A549 (cell line): ENCODE results near the gene PIK3R2.

Experiments
- CHD2 ChIP-seq: fragments of 150-350 bp; IDR thresholded peaks from 2 replicates; pipeline ENCODE4 v1.6.1; 2014; ENCODE audit warnings: low read length; ENCODE audit not compliant: partially characterized antibody
- ELK1 ChIP-seq: fragments of 150-350 bp; IDR thresholded peaks from 2 replicates; pipeline ENCODE4 v1.6.1; 2014; ENCODE audit warnings: low read depth, mild to moderate bottlenecking, low read length
- EP300 ChIP-seq, 2 experiments: fragments of >200 bp; sonication (Bioruptor Twin); formaldehyde crosslinking; IDR thresholded peaks; 2 replicates in 1 of 2; 3 replicates in 1 of 2; pipeline ENCODE4 v1.6.1; 2016 to 2017
- HOXB5 ChIP-seq: fragments of 250-450 bp; sonication (Bioruptor Pico); IDR thresholded peaks from 2 replicates; pipeline ENCODE4 v1.5.0; 2020; ENCODE audit warnings: mild to moderate bottlenecking, moderate library complexity
- JUNB ChIP-seq: fragments of >200 bp; sonication (Bioruptor Twin); formaldehyde crosslinking; IDR thresholded peaks from 2 replicates; pipeline ENCODE4 v1.6.1; 2016
- MYC ChIP-seq: IDR thresholded peaks from 2 replicates; pipeline ENCODE4 v1.6.1; 2012; ENCODE audit warnings: mild to moderate bottlenecking, inconsistent platforms, low read length, improper control_type of control experiment, borderline replicate concordance
- NR3C1 ChIP-seq: fragments of >200 bp; sonication (Bioruptor Twin); formaldehyde crosslinking; IDR thresholded peaks from 3 replicates; pipeline ENCODE4 v1.6.1; 2017
- PHF8 ChIP-seq: fragments of 200-600 bp; sonication (generic); IDR thresholded peaks from 2 replicates; pipeline ENCODE4 v1.6.1; 2016; ENCODE audit warnings: low read depth, mild to moderate bottlenecking, antibody characterized with exemption, moderate library complexity, borderline replicate concordance
- POLR2A ChIP-seq: IDR thresholded peaks from 2 replicates; pipeline ENCODE4 v1.6.1; 2012; ENCODE audit warnings: mild to moderate bottlenecking, low read length
- RAD21 ChIP-seq, 2 experiments: fragments of >200 bp in 1 of 2; sonication (Bioruptor Twin) in 1 of 2; formaldehyde crosslinking in 1 of 2; IDR thresholded peaks in 1 of 2; conservative IDR thresholded peaks in 1 of 2; 2 replicates in 1 of 2; 3 replicates in 1 of 2; pipeline ENCODE4 v1.6.1; 2012 to 2018; ENCODE audit warnings: inconsistent platforms in 1 of 2
- REST ChIP-seq: fragments of 200-600 bp; sonication (generic); IDR thresholded peaks from 2 replicates; pipeline ENCODE4 v1.6.1; 2016; ENCODE audit warnings: antibody characterized with exemption, mild to moderate bottlenecking, moderate library complexity
- TF ChIP-seq, protein P1 (sequence below): fragments of >200 bp; sonication (Bioruptor Twin); formaldehyde crosslinking; IDR thresholded peaks from 3 replicates; pipeline ENCODE4 v1.5.1; 2016
- TF ChIP-seq, protein P2 (sequence below): IDR thresholded peaks from 2 replicates; pipeline ENCODE4 v1.6.1; 2012

GRCh38 chr19:18176367-18177310, 23.7 kb downstream of the PIK3R2 start:
- TF ChIP-seq NR3C1 (no peak), EP300 (IDR thresholded peaks at IDR 0.05) (no peak), ELK1 (no peak), POLR2A (no peak), JUNB (no peak), HOXB5 (CRISPR knock-in tag) (no peak), RAD21 (conservative IDR thresholded peaks at IDR 0.05 in 1 of 2, IDR thresholded peaks at IDR 0.05 in 1 of 2) (no peak), REST (no peak), MYC (no peak), CHD2 (no peak), PHF8 (no peak)
- TF ChIP-seq, protein P1, sequence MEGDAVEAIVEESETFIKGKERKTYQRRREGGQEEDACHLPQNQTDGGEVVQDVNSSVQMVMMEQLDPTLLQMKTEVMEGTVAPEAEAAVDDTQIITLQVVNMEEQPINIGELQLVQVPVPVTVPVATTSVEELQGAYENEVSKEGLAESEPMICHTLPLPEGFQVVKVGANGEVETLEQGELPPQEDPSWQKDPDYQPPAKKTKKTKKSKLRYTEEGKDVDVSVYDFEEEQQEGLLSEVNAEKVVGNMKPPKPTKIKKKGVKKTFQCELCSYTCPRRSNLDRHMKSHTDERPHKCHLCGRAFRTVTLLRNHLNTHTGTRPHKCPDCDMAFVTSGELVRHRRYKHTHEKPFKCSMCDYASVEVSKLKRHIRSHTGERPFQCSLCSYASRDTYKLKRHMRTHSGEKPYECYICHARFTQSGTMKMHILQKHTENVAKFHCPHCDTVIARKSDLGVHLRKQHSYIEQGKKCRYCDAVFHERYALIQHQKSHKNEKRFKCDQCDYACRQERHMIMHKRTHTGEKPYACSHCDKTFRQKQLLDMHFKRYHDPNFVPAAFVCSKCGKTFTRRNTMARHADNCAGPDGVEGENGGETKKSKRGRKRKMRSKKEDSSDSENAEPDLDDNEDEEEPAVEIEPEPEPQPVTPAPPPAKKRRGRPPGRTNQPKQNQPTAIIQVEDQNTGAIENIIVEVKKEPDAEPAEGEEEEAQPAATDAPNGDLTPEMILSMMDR = no peak
- TF ChIP-seq, protein P2, sequence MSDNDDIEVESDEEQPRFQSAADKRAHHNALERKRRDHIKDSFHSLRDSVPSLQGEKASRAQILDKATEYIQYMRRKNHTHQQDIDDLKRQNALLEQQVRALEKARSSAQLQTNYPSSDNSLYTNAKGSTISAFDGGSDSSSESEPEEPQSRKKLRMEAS = no peak
